GM21367 (cell line): ENCODE measurements around the gene SH3BP5.

Experiments used
- ATAC-seq: cut with Tn5 transposase; IDR thresholded peaks from one replicate; pipeline ENCODE4 v1.9.1; 2021; ENCODE audit not compliant: unreplicated experiment

SH3BP5 gene

DNA sequence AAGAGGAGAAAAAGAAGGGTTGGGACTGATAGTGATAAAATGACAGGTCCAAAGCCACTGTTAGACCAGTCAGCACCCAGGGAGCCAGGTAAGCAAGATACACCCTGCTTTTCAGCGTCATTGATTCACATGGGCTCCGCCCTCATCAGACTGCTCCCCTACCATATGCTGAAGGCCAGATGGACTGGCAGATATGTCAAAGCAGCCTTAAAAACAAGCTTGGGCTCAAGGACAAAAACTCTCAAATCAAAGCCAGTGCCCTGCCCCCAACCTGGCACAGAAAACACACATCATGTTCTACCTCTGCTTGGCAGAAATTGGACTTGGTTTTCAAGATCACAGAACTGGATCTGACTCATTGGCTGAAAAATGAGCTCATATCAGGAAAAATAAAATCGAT lies 33.4 kb downstream of the SH3BP5 start:
- no peak for ATAC-seq

DNA sequence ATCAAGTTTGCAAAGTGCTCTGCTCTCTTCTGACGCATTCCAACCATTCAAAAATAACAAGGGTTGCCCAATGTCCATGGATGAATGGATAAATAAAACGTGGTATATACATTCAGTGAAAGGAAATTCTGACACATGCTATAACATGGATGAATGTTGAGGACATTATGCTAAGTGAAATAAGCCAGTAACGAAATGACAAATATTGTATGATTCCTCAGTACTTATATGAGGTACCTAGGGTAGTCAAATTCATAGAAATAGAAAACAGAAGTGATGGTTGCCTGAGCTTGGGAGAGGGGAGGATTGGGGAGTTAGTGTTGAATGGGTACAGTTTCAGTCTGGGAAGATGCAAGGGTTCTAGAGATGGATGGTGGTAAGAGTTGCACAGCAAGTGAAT lies 33.9 kb downstream of the SH3BP5 start:
- no peak for ATAC-seq

DNA sequence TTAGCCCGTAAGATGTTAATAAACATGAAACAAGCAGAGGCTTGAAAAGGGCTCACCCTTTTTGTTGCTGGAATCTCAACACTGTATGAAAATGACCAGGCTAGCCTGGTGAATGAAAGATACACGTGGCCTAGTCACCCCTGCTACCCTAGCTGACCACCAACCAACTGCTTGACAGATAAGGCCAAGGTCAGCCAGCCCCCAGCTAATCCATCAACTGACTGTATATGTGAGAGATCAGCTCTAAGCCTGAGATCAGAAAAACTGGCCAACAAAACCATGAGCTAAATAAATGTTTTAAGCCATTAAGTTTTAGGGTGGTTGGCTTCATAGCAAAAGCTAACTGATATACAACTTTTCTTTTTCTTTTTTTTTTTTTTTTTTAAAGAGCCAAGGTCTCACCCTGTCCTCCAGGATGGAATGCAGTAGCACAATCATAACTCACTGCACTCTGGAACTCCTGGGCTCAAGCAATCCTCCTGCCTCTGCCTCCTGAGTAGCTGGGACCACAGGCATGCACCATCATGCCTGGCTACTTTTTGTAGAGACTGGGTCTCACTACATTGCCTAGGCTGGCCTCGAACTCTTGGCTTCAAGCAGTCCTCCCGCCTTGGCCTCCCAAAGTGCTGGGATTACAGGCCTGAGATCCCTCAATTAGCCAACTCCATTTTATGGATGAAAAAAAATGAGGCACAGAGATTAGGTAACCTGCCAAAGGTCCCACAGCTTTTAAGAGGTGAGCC lies 34.6 kb downstream of the SH3BP5 start:
- ATAC-seq, result no peak

DNA sequence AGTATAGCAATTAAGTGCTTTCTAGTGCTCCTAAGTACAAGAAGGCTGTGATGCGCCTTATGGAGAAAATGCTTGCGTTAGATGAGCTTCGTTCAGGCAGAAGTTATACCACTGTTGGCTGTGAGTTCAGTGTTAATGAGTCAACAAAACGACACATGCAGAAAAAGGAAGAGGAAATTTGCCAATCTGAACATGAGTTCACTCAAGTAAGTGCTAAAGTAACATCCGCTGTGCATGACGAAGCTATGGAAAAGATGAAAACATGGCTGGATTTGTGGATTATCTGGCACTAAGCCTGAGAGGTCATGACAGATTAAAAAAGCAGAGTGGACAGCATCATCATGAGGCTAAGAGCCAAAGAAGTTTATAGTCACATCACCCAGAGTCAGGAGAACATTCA lies 36.9 kb downstream of the SH3BP5 start:
- ATAC-seq, result no peak

DNA sequence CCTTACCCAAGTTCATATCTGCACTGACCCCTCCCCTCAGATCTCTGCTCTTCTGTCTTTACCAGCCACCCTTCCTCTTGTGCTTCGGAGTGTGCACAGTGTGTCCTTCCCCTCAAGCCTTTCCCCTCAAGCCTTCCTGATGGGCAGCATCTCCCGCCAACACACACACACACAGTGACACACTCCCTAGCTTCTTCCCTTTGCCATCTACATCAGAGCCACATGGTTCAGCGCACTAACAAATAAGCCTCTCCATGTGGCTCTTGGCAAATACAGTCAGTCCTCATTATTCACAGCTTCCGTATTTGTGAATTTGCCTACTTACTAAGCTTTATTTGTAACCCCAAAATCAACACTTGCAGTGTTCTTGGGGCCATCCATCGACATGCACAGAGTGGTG lies 37.5 kb downstream of the SH3BP5 start:
- ATAC-seq, result no peak

DNA sequence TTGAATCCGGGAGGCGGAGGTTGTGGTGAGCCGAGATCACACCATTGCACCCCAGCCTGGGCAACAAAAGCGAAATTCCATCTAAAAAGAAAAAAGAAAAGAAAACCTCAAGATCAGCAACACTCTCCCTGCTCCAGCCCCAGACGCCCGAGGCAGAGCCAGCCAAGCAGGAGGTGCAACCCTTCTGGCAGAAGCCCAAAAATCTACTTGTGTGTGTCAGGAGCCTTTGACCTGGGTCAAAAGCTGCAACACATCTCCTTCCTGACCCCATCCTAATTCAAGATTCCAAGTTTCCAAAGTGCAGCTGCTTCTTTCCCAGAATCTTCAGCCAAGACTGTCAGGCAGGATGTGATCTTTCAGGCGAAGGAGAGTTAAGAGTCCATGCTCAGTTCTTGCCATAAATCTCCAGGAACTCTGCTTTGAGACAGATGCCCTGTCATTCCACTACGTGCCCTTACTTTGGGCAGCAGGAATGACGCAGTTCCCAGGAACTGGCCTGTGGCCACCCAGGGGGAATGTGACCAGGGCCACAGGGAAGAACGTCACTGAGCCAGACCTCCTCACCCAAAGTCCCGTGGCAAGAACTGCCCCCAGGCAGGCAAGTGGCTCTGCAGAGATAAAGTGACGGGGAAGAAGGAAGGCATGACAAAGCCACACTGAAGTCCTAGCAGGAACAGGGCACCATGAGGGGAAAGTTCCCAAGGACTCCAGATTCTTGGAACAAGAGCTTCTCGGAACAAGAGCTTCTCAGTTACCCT lies 39.4 kb downstream of the SH3BP5 start:
- no peak for ATAC-seq

DNA sequence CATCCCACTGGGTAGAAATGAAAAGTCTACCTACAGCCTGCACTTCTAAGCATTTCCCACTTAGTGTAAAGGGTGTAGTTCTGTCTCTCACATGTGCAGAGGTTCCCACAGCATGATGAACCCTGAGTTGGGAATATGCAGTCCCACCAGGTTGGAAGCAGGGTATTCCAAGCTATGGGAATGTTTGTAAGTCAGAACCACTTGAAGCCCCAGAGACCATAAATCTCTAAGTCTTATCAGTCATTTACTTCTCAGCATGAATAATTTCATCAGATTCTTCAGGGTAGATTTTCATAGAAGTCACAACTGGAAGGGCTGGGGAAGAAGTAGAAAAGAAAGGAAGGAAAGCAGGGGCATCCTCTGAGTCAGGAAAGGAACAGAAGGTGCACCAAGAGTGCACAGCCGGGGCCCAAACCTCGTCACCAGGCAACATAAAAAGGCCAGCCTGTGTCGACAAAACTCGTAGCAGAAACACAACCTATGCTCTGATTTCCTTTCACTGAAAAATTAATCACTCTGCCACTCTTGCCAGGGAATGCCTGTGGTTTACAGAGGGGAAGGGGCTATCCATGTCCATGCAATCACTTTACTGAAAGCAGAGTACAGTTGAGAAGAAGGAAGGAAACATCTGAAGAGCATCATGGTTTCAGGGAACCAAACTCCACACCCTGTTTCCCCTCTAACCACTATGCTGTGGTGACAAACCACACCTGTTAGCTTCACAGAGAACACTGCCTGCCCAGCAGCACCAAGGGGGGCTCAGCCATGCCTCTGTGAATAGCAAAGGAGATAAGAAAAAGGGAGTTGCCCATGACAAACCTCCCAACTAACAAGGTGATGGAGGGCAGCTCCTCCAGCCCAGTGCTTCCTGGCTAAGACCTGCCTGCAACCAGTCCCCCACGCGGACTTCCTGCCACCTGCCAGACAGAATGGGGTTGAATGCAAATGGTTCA lies 40.5 kb downstream of the SH3BP5 start:
- ATAC-seq, result peak; percentile 83

GRCh38 chr3:15290736-15291135 lies 41.6 kb downstream of the SH3BP5 start:
- no peak for ATAC-seq

DNA sequence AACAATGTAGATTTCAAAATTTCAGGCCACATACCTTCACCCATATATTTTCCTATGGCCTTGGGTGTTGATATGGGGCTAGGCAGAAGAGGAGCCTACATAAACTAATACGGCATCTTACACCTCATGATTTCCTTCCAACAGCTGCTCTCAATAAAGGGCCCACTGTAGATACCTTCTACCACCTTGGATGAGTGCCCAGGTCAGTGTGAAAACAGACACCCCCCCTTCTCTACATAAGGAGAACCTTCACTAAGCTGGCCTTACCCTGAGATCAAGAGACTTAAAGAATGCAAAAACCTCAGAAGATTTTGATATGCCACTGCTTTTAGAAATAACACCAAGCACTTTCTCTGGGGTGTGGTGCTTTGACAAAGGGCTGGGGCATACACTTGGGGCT lies 42.7 kb downstream of the SH3BP5 start:
- ATAC-seq, result no peak

DNA sequence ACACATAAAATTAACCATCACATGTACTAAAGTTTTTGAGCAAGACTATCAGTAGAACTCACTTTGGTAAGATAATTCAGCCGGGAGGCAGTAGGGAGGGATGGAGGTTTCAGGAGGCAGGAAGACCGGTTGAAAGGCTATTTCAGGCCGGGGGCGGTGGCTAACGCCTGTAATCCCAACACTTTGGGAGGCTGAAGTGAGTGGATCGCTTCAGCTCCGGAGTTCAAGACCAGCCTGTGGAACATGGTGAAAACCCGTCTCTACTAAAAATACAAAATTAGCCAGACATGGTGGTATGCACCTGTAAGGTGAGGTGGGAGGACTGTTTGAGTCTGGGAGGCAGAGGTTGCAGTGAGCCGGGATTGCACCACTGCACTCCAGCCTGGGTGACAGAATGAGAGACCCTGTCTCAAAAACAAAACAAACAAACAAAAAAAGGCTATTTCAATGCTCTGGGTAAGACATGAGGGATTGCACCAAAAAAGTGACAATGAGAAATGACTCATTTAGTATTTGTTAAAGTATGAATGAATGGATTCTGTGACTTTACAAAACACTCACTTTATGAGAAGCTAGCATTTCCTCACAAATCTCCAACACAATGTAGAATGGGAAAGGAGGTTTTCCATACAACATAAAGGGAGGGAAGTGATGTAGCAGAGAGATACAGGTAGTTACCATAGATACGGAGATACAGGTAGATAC lies 43.9 kb downstream of the SH3BP5 start:
- no peak for ATAC-seq

GRCh38 chr3:15287565-15288330 lies 44.6 kb downstream of the SH3BP5 start:
- ATAC-seq, result no peak

DNA sequence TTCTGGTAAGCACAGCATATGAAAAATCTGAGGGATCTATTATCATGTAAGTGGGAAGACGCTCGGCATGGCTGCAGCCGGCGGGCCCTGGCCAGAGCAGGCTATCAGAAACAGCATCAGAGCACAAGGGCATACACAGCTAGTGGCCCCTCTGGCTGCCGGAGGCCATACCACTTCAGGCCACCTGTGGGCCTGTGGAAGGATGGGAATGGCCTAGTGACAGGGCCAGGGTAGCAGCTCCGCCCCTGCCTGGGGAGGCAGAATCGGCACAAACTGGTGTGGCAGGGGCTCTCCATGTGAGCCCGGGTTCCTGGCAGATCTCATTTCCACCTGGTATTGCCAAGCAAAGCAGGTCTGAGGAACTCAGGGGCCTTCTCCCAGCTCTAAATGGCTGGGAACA lies 46.4 kb downstream of the SH3BP5 start:
- ATAC-seq, result no peak

- ATAC-seq, result no peak
These were observed 48.1 kb downstream of the SH3BP5 start for GRCh38 chr3:15284121-15284889.

DNA sequence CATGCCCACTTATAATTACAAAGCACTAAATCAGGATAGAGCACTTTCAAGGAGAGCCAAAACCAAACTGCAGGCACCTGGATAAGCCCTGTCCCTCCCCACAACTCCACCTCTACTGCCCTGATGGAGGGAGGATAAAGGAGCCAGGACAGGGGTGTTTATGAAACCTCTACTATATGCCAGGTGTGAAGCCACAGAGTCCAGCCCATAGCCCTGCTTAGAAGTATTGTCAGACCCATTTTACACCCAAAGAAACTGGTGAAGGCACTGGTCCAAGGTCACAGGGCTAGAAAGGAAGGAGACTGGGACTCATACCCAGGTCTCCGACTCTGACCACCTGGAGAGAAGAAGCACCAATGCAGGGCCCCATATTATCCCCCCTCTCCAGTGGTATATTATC lies 48.7 kb downstream of the SH3BP5 start:
- ATAC-seq, result no peak

GRCh38 chr3:15281817-15282216 lies 50.6 kb downstream of the SH3BP5 start:
- no peak for ATAC-seq

DNA sequence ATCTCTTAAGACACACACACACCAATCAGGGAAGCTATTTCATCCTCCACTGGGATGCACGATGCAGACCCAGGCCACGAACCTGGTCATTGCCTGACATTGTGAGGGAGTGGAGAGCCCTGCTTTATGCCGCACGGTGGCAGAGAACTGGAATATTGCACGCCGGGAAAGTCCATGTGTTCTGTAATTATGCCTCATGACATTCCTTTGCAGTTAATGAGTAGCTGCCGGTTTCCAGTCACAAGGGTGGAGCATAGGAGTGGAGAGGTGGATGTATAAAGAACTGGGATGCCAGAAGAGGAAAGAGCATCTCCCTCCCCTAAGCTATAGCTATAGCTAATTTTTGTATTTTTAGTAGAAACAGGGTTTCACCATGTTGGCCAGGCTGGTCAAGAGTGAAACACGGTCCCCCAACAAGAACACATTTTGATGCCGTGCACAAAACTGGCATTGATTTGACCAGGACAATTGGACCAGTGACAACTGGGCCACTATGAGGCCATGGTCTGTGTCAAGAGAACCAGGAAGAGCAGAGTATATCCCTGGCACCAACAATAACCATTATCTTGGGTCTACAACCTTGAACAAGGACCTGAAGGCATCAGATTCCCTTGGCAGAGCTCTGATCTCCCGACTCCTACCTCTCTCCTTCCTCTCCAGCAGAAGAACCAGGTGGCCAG lies 51.4 kb downstream of the SH3BP5 start:
- no peak for ATAC-seq

DNA sequence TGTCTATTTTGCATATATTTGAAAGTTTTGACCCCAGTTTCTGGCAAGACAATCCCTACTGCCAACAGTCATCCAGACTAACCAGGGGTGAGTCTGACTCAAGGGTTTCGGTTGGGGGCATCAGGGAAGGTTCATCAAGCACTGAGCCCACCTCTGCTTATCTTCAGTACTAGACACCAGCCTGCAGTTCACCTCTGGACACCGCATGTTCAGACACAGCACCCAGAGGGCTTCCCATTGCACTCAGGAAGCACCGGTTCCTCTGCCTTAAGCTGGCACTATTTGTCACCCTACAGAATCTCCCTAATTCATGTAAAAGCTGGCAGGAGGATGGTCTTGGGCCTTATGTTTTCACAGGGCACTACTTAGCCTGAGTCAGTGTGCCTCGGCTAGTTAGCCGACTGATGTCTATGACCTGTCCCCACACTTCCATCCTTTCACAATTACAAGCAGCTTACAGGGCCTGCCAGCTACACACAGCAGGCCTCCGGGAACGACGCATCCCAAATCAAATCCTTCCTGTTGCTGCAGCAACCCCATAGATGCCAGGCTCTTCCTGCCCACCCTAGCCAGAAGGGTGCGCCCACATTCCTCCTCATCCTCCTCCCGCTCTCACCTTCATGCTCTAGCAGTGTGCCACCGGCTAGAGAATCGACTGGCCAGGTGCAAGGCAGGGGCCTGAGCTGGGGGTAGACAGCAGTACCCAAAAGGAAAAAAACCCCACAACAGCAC lies 52.5 kb downstream of the SH3BP5 start:
- ATAC-seq, result no peak

- no peak for ATAC-seq
These were observed 53.2 kb downstream of the SH3BP5 start for GRCh38 chr3:15279205-15279604.
